Chondrocyte (in vitro differentiated cells): ENCODE data around the gene HDAC6. TPM values are rescaled to one million over a fixed set of nuclear protein-coding genes. Genes with fewer than 3 reads are reported as not detected.
"Not testable (repeated sequence)": the region's sequence is repeated elsewhere in the genome, so short reads cannot be mapped to it uniquely, and the experiment has no call there.

ENCODE experiments used
- DNase-seq: peaks from one replicate; pipeline ENCODE4 v3.0.0; 2021; ENCODE audit warnings: mixed read lengths, low spot score
- H3K27ac Mint-ChIP-seq: one replicate; pipeline ENCODE4 v1.8.0; 2021; ENCODE audit warnings: mild to moderate bottlenecking, moderate library complexity, mixed read lengths; ENCODE audit not compliant: unreplicated experiment
- H3K27me3 Mint-ChIP-seq: 2 replicates; pipeline ENCODE4 v1.8.0; 2021; ENCODE audit warnings: low read depth, mixed read lengths
- H3K36me3 Mint-ChIP-seq: 2 replicates; pipeline ENCODE4 v1.8.0; 2021; ENCODE audit warnings: low read depth, mixed read lengths
- H3K4me1 Mint-ChIP-seq: 2 replicates; pipeline ENCODE4 v1.8.0; 2021; ENCODE audit warnings: low read depth, mild to moderate bottlenecking, mixed read lengths
- H3K4me3 Mint-ChIP-seq: one replicate; pipeline ENCODE4 v1.8.0; 2021; ENCODE audit warnings: mild to moderate bottlenecking, moderate library complexity, mixed read lengths; ENCODE audit not compliant: unreplicated experiment
- H3K9me3 Mint-ChIP-seq: 2 replicates; pipeline ENCODE4 v1.8.0; 2021; ENCODE audit warnings: low read depth, mixed read lengths
- CTCF ChIP-seq: fragments of 200-600 bp; sonication (generic); IDR thresholded peaks from 2 replicates; pipeline ENCODE4 v1.5.0; 2021; ENCODE audit warnings: antibody characterized with exemption, mild to moderate bottlenecking, moderate library complexity
- total RNA-seq: library from RNA; stranded (reverse); gene quantifications from 3 replicates; pipeline ENCODE4 v1.2.1, GENCODE V29; 2021

Gene HDAC6
- total RNA-seq, 1 donor from 2014 or later = 87.3 TPM

DNA sequence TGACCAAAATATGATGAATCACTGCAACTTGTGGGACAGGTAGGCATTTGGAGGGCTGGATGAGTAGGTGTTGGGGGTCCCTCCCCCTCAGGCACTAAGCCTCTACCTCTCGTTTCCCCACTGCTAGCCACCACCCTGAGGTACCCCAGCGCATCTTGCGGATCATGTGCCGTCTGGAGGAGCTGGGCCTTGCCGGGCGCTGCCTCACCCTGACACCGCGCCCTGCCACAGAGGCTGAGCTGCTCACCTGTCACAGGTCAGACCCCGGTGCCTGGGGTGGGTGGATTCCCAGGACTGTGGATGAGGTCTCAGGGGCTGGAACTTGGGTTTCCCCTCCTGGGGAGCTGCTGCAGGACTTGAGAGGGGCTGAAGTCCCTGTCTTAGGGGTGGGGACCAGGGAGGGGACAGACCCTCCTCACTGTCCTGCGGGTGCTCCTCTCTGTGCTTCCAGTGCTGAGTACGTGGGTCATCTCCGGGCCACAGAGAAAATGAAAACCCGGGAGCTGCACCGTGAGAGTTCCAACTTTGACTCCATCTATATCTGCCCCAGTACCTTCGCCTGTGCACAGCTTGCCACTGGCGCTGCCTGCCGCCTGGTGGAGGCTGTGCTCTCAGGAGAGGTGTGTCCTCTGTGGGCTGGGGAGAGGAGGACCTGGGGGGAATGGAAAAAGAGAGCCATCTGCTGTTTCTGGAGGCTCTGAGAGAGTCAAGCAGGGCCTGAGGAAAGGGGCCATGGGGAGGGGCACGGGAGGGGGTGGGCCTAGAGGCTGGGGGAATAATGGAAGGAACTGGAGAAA lies 14.3 kb downstream of the HDAC6 start:
- peaks cover 7% of the 10 kb centered on the region for H3K9me3 Mint-ChIP-seq
- TF ChIP-seq CTCF = no peak
- DNase-seq = no peak
- no peak overlapping the region for H3K27ac Mint-ChIP-seq
- peaks cover 7% of the 10 kb centered on the region for H3K36me3 Mint-ChIP-seq
- no peaks in the 10 kb centered on the region for H3K4me1 Mint-ChIP-seq
- no peak overlapping the region for H3K4me3 Mint-ChIP-seq
- no peaks in the 10 kb centered on the region for H3K27me3 Mint-ChIP-seq

GRCh38 chrX:48818098-48818497 lies 16.2 kb downstream of the HDAC6 start:
- DNase-seq = no peak
- Mint-ChIP-seq H3K27ac (no peak overlapping the region), H3K4me3 (no peak overlapping the region), H3K4me1 (no peaks in the 10 kb centered on the region), H3K9me3 (peaks cover 7% of the 10 kb centered on the region), H3K36me3 (peaks cover 7% of the 10 kb centered on the region), H3K27me3 (no peaks in the 10 kb centered on the region)
- TF ChIP-seq CTCF = no peak

- no peak for TF ChIP-seq CTCF
- no peaks in the 10 kb centered on the region for H3K27me3 Mint-ChIP-seq
- DNase-seq = no peak
- H3K27ac Mint-ChIP-seq = no peak overlapping the region
- no peaks in the 10 kb centered on the region for H3K4me1 Mint-ChIP-seq
- H3K4me3 Mint-ChIP-seq = no peak overlapping the region
- H3K36me3 Mint-ChIP-seq = peaks cover 11% of the 10 kb centered on the region
- H3K9me3 Mint-ChIP-seq = peaks cover 4% of the 10 kb centered on the region
These were observed 17.0 kb downstream of the HDAC6 start for GRCh38 chrX:48818866-48819265.

- DNase-seq, H3K9me3 Mint-ChIP-seq, H3K4me3 Mint-ChIP-seq, H3K27ac Mint-ChIP-seq, H3K4me1 Mint-ChIP-seq, H3K36me3 Mint-ChIP-seq, H3K27me3 Mint-ChIP-seq: not testable (repeated sequence)
These were observed 17.5 kb downstream of the HDAC6 start for GRCh38 chrX:48819394-48819793.

DNA sequence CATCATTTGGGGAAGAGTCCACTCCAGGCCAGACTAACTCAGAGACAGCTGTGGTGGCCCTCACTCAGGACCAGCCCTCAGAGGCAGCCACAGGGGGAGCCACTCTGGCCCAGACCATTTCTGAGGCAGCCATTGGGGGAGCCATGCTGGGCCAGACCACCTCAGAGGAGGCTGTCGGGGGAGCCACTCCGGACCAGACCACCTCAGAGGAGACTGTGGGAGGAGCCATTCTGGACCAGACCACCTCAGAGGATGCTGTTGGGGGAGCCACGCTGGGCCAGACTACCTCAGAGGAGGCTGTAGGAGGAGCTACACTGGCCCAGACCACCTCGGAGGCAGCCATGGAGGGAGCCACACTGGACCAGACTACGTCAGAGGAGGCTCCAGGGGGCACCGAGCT lies 21.2 kb downstream of the HDAC6 start:
- Mint-ChIP-seq H3K27ac (no peak overlapping the region), H3K27me3 (no peaks in the 10 kb centered on the region), H3K4me1 (no peaks in the 10 kb centered on the region), H3K9me3 (peaks cover 11% of the 10 kb centered on the region), H3K4me3 (no peak overlapping the region), H3K36me3 (peaks cover 22% of the 10 kb centered on the region)
- DNase-seq = no peak
- no peak for TF ChIP-seq CTCF

- peaks cover 11% of the 10 kb centered on the region for H3K9me3 Mint-ChIP-seq
- H3K36me3 Mint-ChIP-seq = peaks cover 22% of the 10 kb centered on the region
- no peak for DNase-seq
These were observed 22.2 kb downstream of the HDAC6 start for GRCh38 chrX:48824066-48824465.

More at GRCh38 chrX:48824066-48824465, 22.2 kb downstream of the HDAC6 start:
- Mint-ChIP-seq H3K4me3 (no peak overlapping the region), H3K4me1 (no peaks in the 10 kb centered on the region), H3K27me3 (no peaks in the 10 kb centered on the region), H3K27ac (no peak overlapping the region)
- TF ChIP-seq CTCF = no peak
